ENCODE data around the gene TMEM225.
"Not testable (repeated sequence)": the region's sequence is repeated elsewhere in the genome, so short reads cannot be mapped to it uniquely, and the experiment has no call there.

Gene TMEM225, protein sequence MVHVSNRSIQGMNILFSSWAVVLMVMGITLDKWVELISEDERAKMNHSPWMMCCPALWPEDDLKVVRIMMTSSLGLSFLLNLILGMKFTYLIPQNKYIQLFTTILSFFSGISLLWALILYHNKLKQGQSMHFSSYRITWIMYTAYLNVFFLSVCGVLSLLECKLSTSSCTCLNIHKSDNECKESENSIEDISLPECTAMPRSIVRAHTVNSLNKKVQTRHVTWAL

GRCh38 chr11:123885570-123885969 lies at the start of gene TMEM225:
Gene TMEM225 (minus strand): TSS chr11:123885670. CDS start chr11:123885425, 245 bp downstream.
- no peak for DNase-seq (ENCODE audit: low read depth, low spot score)

- no peak for DNase-seq (ENCODE audit: low read depth, low spot score)
Measured at GRCh38 chr11:123924027-123924426, 38.6 kb upstream of the TMEM225 start.

- no peak for DNase-seq (ENCODE audit: low read depth, low spot score)
Measured at GRCh38 chr11:123920943-123921342, 35.5 kb upstream of the TMEM225 start.

DNA sequence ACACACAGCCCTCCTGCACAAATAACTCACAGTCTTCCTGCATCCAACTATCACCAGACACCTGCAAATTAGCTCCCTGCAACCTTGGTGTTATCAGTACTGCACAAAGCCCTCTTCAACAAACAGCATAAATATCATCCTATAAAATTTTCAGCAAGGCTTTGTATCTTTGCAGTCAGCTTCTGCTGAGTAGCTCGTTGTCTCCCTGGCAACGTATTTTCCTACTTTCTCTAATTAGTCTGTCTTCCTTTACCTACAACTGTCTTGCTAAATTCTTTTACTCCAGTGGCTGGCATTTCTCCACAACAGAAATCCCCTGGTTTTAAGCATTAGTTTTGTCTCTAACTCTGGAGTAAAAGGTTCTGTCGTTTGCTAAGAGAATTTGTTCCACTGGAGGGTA lies 20.4 kb upstream of the TMEM225 start:
- DNase-seq (ENCODE audit: low read depth, low spot score) = no peak

GRCh38 chr11:123904932-123905331 lies 19.5 kb upstream of the TMEM225 start:
- no peak for DNase-seq (ENCODE audit: low read depth, low spot score)

DNA sequence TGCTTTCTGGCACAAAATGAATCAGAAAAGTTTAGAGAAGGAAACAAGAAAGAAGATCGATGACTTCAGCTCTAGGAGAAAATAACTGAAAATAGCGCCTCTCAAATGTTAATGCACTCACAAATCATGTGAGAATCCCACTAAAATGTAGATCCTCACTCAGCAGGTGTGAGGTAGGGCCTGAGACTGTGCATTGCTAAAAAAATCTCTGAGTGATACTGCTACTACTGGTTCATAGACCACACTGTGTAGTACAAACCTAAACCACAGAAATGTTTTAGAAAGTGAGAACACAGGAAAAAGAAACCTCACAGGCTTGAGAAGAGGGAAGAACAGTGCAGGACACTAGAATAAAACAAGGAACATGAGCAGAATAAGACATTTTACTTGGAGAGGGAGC lies 18.5 kb upstream of the TMEM225 start:
- no peak for DNase-seq (ENCODE audit: low read depth, low spot score)

DNA sequence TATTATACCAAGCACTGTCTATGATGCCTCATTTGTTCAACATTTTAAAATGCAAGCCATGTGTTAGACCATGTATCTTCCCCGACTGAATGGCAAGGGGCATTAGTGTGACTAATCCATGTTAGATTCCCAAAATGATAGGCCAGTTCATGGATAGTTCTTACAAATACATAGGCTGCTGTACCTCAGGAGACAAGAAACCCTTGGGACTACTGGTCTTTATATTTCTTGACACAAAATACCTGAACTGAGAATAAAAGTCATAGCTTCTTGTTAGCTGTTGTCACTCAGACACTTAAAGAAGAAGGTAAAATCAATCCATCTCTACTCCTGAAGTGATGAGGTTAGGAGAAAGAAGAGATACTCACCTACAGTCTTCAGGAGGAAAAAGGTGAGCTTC lies 16.4 kb upstream of the TMEM225 start, which contains the start of gene OR8D4:
Gene OR8D4 (plus strand): TSS at position 301 of the 400 bp plus-strand sequence. CDS start 4,265 bp downstream, outside the sequence.
- DNase-seq (ENCODE audit: low read depth, low spot score) = no peak

GRCh38 chr11:123899792-123900191 lies 14.3 kb upstream of the TMEM225 start:
- DNase-seq (ENCODE audit: low read depth, low spot score) = no peak

GRCh38 chr11:123892031-123892430 lies 6.6 kb upstream of the TMEM225 start:
- no peak for DNase-seq (ENCODE audit: low read depth, low spot score)

GRCh38 chr11:123880912-123881311 lies 4.6 kb downstream of the TMEM225 start:
- no peak for DNase-seq (ENCODE audit: low read depth, low spot score)

GRCh38 chr11:123867795-123868194 lies 17.7 kb downstream of the TMEM225 start:
- not testable (repeated sequence) for DNase-seq (ENCODE audit: low read depth, low spot score)

DNA sequence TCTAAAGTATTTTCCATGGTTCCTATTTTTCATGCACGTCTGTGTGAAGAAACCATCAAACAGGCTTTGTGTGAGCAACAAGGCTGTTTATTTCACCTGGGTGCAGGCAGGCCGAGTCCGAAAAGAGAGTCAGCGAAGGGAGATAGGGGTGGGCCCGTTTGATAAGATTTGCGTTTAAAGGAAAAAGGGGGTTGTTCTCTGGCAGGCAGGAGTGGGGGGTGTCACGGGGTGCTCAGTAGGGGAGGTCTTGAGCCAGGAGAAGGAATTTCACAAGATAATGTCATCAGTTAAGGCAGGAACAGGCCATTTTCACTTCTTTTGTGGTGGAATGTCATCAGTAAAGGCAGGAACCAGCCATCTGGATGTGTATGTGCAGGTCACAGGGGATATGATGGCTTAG lies 20.2 kb downstream of the TMEM225 start:
- DNase-seq (ENCODE audit: low read depth, low spot score) = not testable (repeated sequence)

GRCh38 chr11:123859731-123860130 lies 25.7 kb downstream of the TMEM225 start:
- no peak for DNase-seq (ENCODE audit: low read depth, low spot score)

- no peak for DNase-seq (ENCODE audit: low read depth, low spot score)
Measured at GRCh38 chr11:123856444-123856843, 29.0 kb downstream of the TMEM225 start.

GRCh38 chr11:123853038-123853437 lies 32.4 kb downstream of the TMEM225 start:
- DNase-seq (ENCODE audit: low read depth, low spot score) = no peak

- no peak for DNase-seq (ENCODE audit: low read depth, low spot score)
Measured at GRCh38 chr11:123852321-123852720, 33.1 kb downstream of the TMEM225 start.

DNA sequence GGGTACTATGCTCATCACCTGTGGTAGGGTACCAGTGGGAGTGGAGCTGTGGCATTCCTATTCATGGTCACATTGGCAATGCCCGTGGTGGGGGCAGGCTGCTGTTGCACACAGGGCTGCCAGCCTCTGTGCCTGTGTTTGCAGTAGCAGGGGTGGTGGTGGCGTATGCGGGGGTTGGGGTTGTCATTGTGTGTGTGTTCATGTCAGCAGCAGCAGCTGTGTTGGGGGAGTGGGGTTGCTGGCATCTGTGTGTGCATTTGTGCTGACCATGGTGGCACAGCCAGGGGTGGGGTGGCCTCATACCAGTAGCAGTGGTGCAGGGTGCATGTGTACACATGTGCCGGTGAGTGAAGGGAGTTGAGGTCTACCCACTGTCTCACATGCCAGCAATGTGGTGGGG lies 34.4 kb downstream of the TMEM225 start:
- DNase-seq (ENCODE audit: low read depth, low spot score) = no peak

DNA sequence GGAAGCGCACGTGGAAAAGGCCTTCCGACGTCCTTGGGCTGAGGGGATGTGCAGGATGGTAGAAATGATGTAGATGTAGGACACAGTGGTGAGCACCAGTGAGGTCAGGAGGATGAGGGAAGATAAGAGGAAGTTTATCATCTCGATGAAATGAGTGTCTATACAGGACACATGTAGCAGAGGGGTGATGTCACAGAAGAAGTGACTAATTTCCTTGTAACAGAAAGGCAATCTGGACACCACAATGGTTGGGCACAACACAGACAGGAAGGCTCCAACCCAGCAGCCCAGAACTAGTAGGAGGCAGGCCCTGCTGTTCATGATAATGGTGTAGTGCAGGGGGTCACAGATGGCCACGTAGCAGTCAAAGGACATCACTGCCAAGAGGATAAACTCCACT lies 44.3 kb downstream of the TMEM225 start:
- no peak for DNase-seq (ENCODE audit: low read depth, low spot score)

GRCh38 chr11:123839131-123839530 lies 46.3 kb downstream of the TMEM225 start:
- DNase-seq (ENCODE audit: low read depth, low spot score) = no peak

GRCh38 chr11:123838659-123839058 lies 46.8 kb downstream of the TMEM225 start:
- DNase-seq (ENCODE audit: low read depth, low spot score) = no peak

GRCh38 chr11:123838199-123838598 lies 47.3 kb downstream of the TMEM225 start:
- DNase-seq (ENCODE audit: low read depth, low spot score) = no peak

GRCh38 chr11:123833095-123833494 lies 52.4 kb downstream of the TMEM225 start:
- no peak for DNase-seq (ENCODE audit: low read depth, low spot score)
